Measurements from ENCODE around the gene TNFRSF4. TPM values are rescaled to one million over a fixed set of nuclear protein-coding genes. Genes with fewer than 3 reads are reported as not detected.

The TNFRSF4 gene
- polyA plus RNA-seq, 2 of the 4 experiments (the other 2 are of a cell fraction), result not detected

GRCh38 chr1:1232208-1232795 lies 18.3 kb upstream of the TNFRSF4 start, which contains the start of gene B3GALT6:
TSS of gene B3GALT6 (plus strand) at chr1:1232237. CDS start at chr1:1232279, 42 bp downstream.
- ATAC-seq (peak in 1 of 2 experiments; percentile 14; a peak in 2 of 6 replicates), FAIRE-seq (no peak), DNase-seq (ENCODE audit: low read depth in 1 of 2, low spot score in 1 of 2) (no peak)
- H3K27ac ChIP-seq, result peak within 1 kb of the TSS; percentile 98 to 100
- 68% methylated on average over 13 of the region's 100 CpGs for WGBS (ENCODE audit: missing lambda C conversion rate)
- ChIA-PET POLR2A (interaction anchor here (1.3 kb wide), 1 partner anchor 153 kb away, joined by 3 read pairs; no protein-coding TSS in a partner anchor), CTCF (interaction anchor here (2.4 kb wide), 1 partner anchor 110 kb away, joined by 17 read pairs; no protein-coding TSS in a partner anchor)
- H3K4me3 ChIP-seq, result peak within 1 kb of the TSS; percentile 97
- no peaks in the 10 kb centered on the region for H3K9me3 ChIP-seq
- peak within 1 kb of the TSS; percentile 98 for H3K4me2 ChIP-seq
- H3K4me1 ChIP-seq, result peaks cover 24% of the 10 kb centered on the region
- no peak for TF ChIP-seq CEBPB (IDR thresholded peaks at IDR 0.05)
- TF ChIP-seq RNF2 (IDR thresholded peaks at IDR 0.05; ENCODE audit: borderline replicate concordance, low read depth), result no peak
- 0 out of 2 replicates have a peak, but pooled peaks have one; percentile 33 for TF ChIP-seq ATOH8 (CRISPR knock-in tag; IDR thresholded peaks at IDR 0.05; ENCODE audit: low read depth)
- TF ChIP-seq MYC (IDR thresholded peaks at IDR 0.05; ENCODE audit: borderline replicate concordance, low read length), result no peak
- peak in 1 of 2 experiments; percentile 67; a peak in 2 of 5 replicates for TF ChIP-seq JUN (IDR thresholded peaks at IDR 0.05)
- TF ChIP-seq KDM1A (IDR thresholded peaks at IDR 0.05; ENCODE audit: low read depth), result no peak
- no peak for TF ChIP-seq RFX5 (IDR thresholded peaks at IDR 0.05)
- TF ChIP-seq ZC3H11A (IDR thresholded peaks at IDR 0.05), result no peak
- TF ChIP-seq ZFP36 (IDR thresholded peaks at IDR 0.05; ENCODE audit: borderline replicate concordance, partially characterized antibody), result no peak
- no peak for TF ChIP-seq FOSB (CRISPR knock-in tag; IDR thresholded peaks at IDR 0.05)
- TF ChIP-seq FOSL2 (IDR thresholded peaks at IDR 0.05), result no peak
- TF ChIP-seq FOSL2 (CRISPR knock-in tag; IDR thresholded peaks at IDR 0.05), result no peak
- TF ChIP-seq BCL3 (IDR thresholded peaks at IDR 0.05), result 0 out of 3 replicates have a peak, but pooled peaks have one; percentile 43
- TF ChIP-seq NFE2L2 (conservative IDR thresholded peaks at IDR 0.05; ENCODE audit: low read length), result no peak
- TF ChIP-seq POLR2A (IDR thresholded peaks at IDR 0.05; ENCODE audit: low read length), result peak; percentile 28; the same call in 1 of the 2 replicates
- TF ChIP-seq RARB (CRISPR knock-in tag; IDR thresholded peaks at IDR 0.05), result no peak
- no peak for TF ChIP-seq PHF8 (IDR thresholded peaks at IDR 0.05; ENCODE audit: borderline replicate concordance, low read depth)
- no peak for TF ChIP-seq RCOR1 (IDR thresholded peaks at IDR 0.05; ENCODE audit: low read depth, low read length)
- TF ChIP-seq CHD4 (IDR thresholded peaks at IDR 0.05; ENCODE audit: borderline replicate concordance), result no peak
- no peak for TF ChIP-seq MAFK (IDR thresholded peaks at IDR 0.05; ENCODE audit: partially characterized antibody)
- no peak for TF ChIP-seq ZSCAN20 (CRISPR knock-in tag; IDR thresholded peaks at IDR 0.05)
- no peak for TF ChIP-seq EHMT2 (IDR thresholded peaks at IDR 0.05; ENCODE audit: low read depth)
- TF ChIP-seq NPAS2 (CRISPR knock-in tag; IDR thresholded peaks at IDR 0.05; ENCODE audit: borderline replicate concordance), result peak; percentile 68; the same call in 1 of the 2 replicates
- TF ChIP-seq BHLHE40 (IDR thresholded peaks at IDR 0.05; ENCODE audit: low read depth, low read length), result no peak
- no peak for TF ChIP-seq NR3C1 (IDR thresholded peaks at IDR 0.05)
- no peak for TF ChIP-seq TFCP2L1 (CRISPR knock-in tag; IDR thresholded peaks at IDR 0.05)
- peak; percentile 83 for TF ChIP-seq MAX (IDR thresholded peaks at IDR 0.05)
- TF ChIP-seq SMC3 (IDR thresholded peaks at IDR 0.05), result no peak
- TF ChIP-seq POLR2AphosphoS2 (conservative IDR thresholded peaks at IDR 0.05; ENCODE audit: low read length), result no peak
- no peak for TF ChIP-seq FOXS1 (CRISPR knock-in tag; IDR thresholded peaks at IDR 0.05)
- no peak for TF ChIP-seq KDM5A (IDR thresholded peaks at IDR 0.05)
- no peak for TF ChIP-seq HDAC2 (IDR thresholded peaks at IDR 0.05)
- no peak for TF ChIP-seq CHD2 (IDR thresholded peaks at IDR 0.05; ENCODE audit: low read length, partially characterized antibody)
- TF ChIP-seq HMGXB4 (CRISPR knock-in tag; IDR thresholded peaks at IDR 0.05; ENCODE audit: borderline replicate concordance), result no peak
- TF ChIP-seq MAZ (IDR thresholded peaks at IDR 0.05; ENCODE audit: borderline replicate concordance, low read depth, low read length), result no peak
- 0 out of 2 replicates have a peak, but pooled peaks have one; percentile 60 for TF ChIP-seq HOXB13 (CRISPR knock-in tag; IDR thresholded peaks at IDR 0.05; ENCODE audit: low read depth)
- TF ChIP-seq ZNF302 (CRISPR knock-in tag; IDR thresholded peaks at IDR 0.05), result no peak
- TF ChIP-seq HOXA7 (CRISPR knock-in tag; IDR thresholded peaks at IDR 0.05), result no peak
- no peak for TF ChIP-seq SREBF2 (IDR thresholded peaks at IDR 0.05)
- peak; percentile 64; the same call in 1 of the 2 replicates for TF ChIP-seq HOXB5 (CRISPR knock-in tag; IDR thresholded peaks at IDR 0.05)
- TF ChIP-seq EHF (CRISPR knock-in tag; IDR thresholded peaks at IDR 0.05), result no peak

All from A549 (cell line).